ENCODE results near the gene DOCK8.
A peak's percentile ranks its signal among the peaks of the same experiment; 100 is the strongest.

The DOCK8 gene

GRCh38 chr9:477193-477592 lies 262.5 kb downstream of the DOCK8 start:
- Mint-ChIP-seq H3K27ac (peak overlapping the region in 2 of 3 experiments; percentile 11 to 58), H3K27me3 (ENCODE audit: low read depth) (no peaks in the 10 kb centered on the region), H3K4me3 (no peak overlapping the region), H3K9me3 (peaks cover 4% of the 10 kb centered on the region), H3K4me1 (peaks cover 10% of the 10 kb centered on the region), H3K36me3 (ENCODE audit: low read depth) (peaks cover 9% of the 10 kb centered on the region)
- TF ChIP-seq, protein P1, sequence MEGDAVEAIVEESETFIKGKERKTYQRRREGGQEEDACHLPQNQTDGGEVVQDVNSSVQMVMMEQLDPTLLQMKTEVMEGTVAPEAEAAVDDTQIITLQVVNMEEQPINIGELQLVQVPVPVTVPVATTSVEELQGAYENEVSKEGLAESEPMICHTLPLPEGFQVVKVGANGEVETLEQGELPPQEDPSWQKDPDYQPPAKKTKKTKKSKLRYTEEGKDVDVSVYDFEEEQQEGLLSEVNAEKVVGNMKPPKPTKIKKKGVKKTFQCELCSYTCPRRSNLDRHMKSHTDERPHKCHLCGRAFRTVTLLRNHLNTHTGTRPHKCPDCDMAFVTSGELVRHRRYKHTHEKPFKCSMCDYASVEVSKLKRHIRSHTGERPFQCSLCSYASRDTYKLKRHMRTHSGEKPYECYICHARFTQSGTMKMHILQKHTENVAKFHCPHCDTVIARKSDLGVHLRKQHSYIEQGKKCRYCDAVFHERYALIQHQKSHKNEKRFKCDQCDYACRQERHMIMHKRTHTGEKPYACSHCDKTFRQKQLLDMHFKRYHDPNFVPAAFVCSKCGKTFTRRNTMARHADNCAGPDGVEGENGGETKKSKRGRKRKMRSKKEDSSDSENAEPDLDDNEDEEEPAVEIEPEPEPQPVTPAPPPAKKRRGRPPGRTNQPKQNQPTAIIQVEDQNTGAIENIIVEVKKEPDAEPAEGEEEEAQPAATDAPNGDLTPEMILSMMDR (IDR thresholded peaks at IDR 0.05; ENCODE audit: unreplicated experiment in 3 of 3) = no peak

DNA sequence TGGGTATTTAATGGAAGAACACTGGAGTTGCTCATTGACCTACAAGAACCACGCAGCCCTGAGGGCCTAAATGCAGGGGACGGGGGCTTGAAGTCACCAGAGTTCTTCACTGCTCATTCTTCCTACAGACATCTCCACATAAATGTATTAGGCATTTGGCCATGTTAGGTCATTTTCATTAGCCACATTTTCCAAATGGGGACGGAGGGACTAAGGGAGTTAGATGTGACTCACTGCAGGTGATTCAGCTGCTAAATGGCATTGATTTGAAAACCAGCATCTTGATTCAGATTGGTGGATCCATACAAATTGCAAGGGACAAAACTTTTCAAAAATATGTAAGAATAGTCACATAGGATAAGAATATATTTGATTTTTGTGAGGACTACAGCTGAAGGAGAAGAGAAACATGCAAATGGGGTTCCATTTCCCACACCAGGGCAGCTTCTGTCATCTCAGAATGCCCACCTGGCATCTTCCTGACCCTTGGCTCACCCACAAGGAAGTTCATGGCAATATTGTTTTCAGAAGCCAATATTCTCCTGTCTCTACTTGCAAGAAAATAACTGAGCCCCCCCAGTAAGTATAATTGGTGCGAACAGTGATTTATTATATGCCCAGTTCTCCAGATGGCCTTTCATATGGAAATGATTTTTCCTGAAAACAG lies 264.8 kb downstream of the DOCK8 start:
- Mint-ChIP-seq H3K4me3 (peak overlapping the region in 1 of 3 experiments; percentile 15), H3K27ac (peak overlapping the region; percentile 87 to 97 (median 97)), H3K4me1 (peaks cover 10% of the 10 kb centered on the region), H3K36me3 (ENCODE audit: low read depth) (peaks cover 16% of the 10 kb centered on the region), H3K27me3 (ENCODE audit: low read depth) (no peaks in the 10 kb centered on the region), H3K9me3 (peaks cover 8% of the 10 kb centered on the region)
- TF ChIP-seq, protein P1 (IDR thresholded peaks at IDR 0.05; ENCODE audit: unreplicated experiment in 3 of 3) = no peak

DNA sequence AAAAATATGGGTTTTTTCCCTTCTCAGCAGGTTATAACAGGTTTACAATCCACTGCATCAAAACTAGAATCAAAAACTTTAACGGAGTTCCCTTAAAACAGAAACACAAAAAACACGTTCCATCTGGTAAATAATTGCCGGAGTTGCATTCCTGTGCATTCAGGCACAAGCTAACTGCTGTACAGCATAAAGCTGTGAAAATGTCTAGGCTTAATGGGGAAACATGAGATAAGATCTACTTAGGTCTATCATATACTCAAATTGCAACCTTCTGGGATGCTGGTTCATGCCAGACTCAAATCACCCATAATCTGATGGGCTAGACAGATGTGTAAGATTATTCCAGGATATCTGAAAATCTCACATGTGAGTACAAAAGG lies 265.3 kb downstream of the DOCK8 start:
- Mint-ChIP-seq H3K27me3 (ENCODE audit: low read depth) (no peaks in the 10 kb centered on the region), H3K27ac (peak overlapping the region; percentile 87 to 97 (median 97)), H3K36me3 (ENCODE audit: low read depth) (peaks cover 19% of the 10 kb centered on the region), H3K4me3 (peak overlapping the region in 1 of 3 experiments; percentile 15), H3K9me3 (peaks cover 12% of the 10 kb centered on the region), H3K4me1 (peaks cover 10% of the 10 kb centered on the region)
- TF ChIP-seq, protein P1 (IDR thresholded peaks at IDR 0.05; ENCODE audit: unreplicated experiment in 3 of 3) = no peak

DNA sequence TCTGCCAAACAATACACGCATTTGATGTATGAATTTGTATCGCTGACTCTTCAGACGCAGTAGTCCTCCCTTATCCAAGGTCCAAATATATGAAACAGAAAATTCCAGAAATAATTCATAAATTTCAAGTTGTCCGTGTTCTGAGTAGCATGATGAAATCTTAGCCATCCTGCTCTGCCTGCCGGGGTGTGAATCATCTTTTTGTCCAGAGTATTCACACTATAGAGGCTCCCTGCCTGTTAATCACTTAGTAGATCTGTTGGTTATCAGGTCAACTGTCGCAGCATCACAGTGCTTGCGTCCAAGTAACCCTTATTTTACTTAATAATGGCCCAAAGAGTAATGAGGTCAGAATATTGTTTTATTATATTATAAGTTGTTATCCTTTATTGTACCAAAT lies 268.1 kb downstream of the DOCK8 start:
- H3K4me3 Mint-ChIP-seq = no peak overlapping the region

DNA sequence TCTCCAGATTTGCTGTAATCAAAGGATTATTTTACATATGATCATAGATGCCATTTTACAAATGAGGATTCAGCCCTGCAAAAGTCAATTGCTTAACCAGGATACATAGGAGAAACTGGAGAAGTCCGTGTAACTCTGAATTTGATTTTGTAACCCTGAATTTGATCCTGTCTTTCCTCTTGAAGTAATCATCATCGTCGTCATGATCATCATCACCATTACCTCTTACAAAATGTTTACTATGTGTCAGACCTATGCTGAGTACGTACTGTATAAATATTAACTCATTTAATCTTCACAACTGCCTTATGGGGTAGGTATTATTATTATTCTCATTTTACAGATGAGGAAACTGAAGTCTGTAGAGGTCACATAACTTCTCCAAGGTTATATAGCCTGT lies 271.5 kb downstream of the DOCK8 start:
- Mint-ChIP-seq H3K9me3 (peaks cover 12% of the 10 kb centered on the region), H3K4me1 (no peaks in the 10 kb centered on the region), H3K27me3 (ENCODE audit: low read depth) (no peaks in the 10 kb centered on the region), H3K27ac (no peak overlapping the region), H3K4me3 (no peak overlapping the region), H3K36me3 (ENCODE audit: low read depth) (peaks cover 10% of the 10 kb centered on the region)
- TF ChIP-seq, protein P1 (IDR thresholded peaks at IDR 0.05; ENCODE audit: unreplicated experiment in 3 of 3) = no peak

More for the DNA sequence above, 268.1 kb downstream of the DOCK8 start:
- Mint-ChIP-seq H3K9me3 (peaks cover 12% of the 10 kb centered on the region), H3K27me3 (ENCODE audit: low read depth) (no peaks in the 10 kb centered on the region), H3K36me3 (ENCODE audit: low read depth) (peaks cover 13% of the 10 kb centered on the region), H3K4me1 (peaks cover 10% of the 10 kb centered on the region), H3K27ac (no peak overlapping the region)
- TF ChIP-seq, protein P1 (IDR thresholded peaks at IDR 0.05; ENCODE audit: unreplicated experiment in 3 of 3) = no peak

- Mint-ChIP-seq H3K9me3 (peaks cover 8% of the 10 kb centered on the region), H3K27ac (no peak overlapping the region), H3K27me3 (ENCODE audit: low read depth) (no peaks in the 10 kb centered on the region), H3K4me1 (no peaks in the 10 kb centered on the region), H3K4me3 (no peak overlapping the region), H3K36me3 (ENCODE audit: low read depth) (peaks cover 10% of the 10 kb centered on the region)
- TF ChIP-seq, protein P1 (IDR thresholded peaks at IDR 0.05; ENCODE audit: unreplicated experiment in 3 of 3) = no peak
Measured at GRCh38 chr9:487429-487828, 272.8 kb downstream of the DOCK8 start.
